PFSK-1 (cell line): Measurements from ENCODE around the gene CTU2.

Experiments
- FOXP2 ChIP-seq: optimal IDR thresholded peaks from 2 replicates; pipeline ENCODE3; 2011; ENCODE audit warnings: borderline replicate concordance, control low read depth, inconsistent platforms; ENCODE audit not compliant: insufficient read depth; ENCODE audit errors: extremely low read length, extremely low read depth
- POLR2AphosphoS5 ChIP-seq: IDR thresholded peaks from 2 replicates; pipeline ENCODE4 v1.6.1; 2012; ENCODE audit warnings: low read depth, mild to moderate bottlenecking, control low read depth, low read length, moderate library complexity
- REST ChIP-seq, 2 experiments: IDR thresholded peaks; 2 replicates each; pipeline versions ENCODE4 v1.6.1 to v1.8.0; 2011 to 2012; ENCODE audit warnings: low read depth in 2 of 2, low read length in 2 of 2, control low read depth in 1 of 2, inconsistent platforms in 1 of 2, mild to moderate bottlenecking in 1 of 2, moderate library complexity in 1 of 2; ENCODE audit not compliant: insufficient read depth in 1 of 2
- SIN3A ChIP-seq: IDR thresholded peaks from 2 replicates; pipeline ENCODE4 v1.6.1; 2012; ENCODE audit warnings: mild to moderate bottlenecking, low read length, moderate library complexity, borderline replicate concordance; ENCODE audit not compliant: insufficient read depth
- TAF1 ChIP-seq: IDR thresholded peaks from 2 replicates; pipeline ENCODE4 v1.6.1; 2012; ENCODE audit warnings: low read length, control low read depth, borderline replicate concordance; ENCODE audit not compliant: insufficient read depth

The CTU2 gene

GRCh38 chr16:88687676-88688012 is 18.7 kb upstream of the CTU2 start:
- no peak for TF ChIP-seq FOXP2
- no peak for TF ChIP-seq POLR2AphosphoS5
- TF ChIP-seq TAF1 = no peak

GRCh38 chr16:88688013-88688778 is 18.1 kb upstream of the CTU2 start:
- TF ChIP-seq FOXP2 (no peak), REST (IDR thresholded peaks at IDR 0.05; ENCODE audit: insufficient read depth in 1 of 2, low read depth in 2 of 2, low read length in 2 of 2) (no peak), POLR2AphosphoS5 (no peak), TAF1 (no peak), SIN3A (no peak)

- TF ChIP-seq SIN3A = no peak
- TF ChIP-seq FOXP2 = no peak
- TF ChIP-seq REST (IDR thresholded peaks at IDR 0.05; ENCODE audit: insufficient read depth in 1 of 2, low read depth in 2 of 2, low read length in 2 of 2) = no peak
Measured at GRCh38 chr16:88690341-88691128, 15.8 kb upstream of the CTU2 start.

- TF ChIP-seq TAF1 = no peak
Measured at GRCh38 chr16:88691129-88691813, 15.0 kb upstream of the CTU2 start.

- no peak for TF ChIP-seq REST (IDR thresholded peaks at IDR 0.05; ENCODE audit: insufficient read depth in 1 of 2, low read depth in 2 of 2, low read length in 2 of 2)
- TF ChIP-seq FOXP2 = no peak
- no peak for TF ChIP-seq POLR2AphosphoS5
- TF ChIP-seq TAF1 = no peak
- no peak for TF ChIP-seq SIN3A
Measured at GRCh38 chr16:88691924-88692560, 14.3 kb upstream of the CTU2 start.

GRCh38 chr16:88692861-88693260 is 13.4 kb upstream of the CTU2 start:
- TF ChIP-seq POLR2AphosphoS5 (no peak), SIN3A (no peak), FOXP2 (no peak), TAF1 (no peak), REST (IDR thresholded peaks at IDR 0.05; ENCODE audit: insufficient read depth in 1 of 2, low read depth in 2 of 2, low read length in 2 of 2) (no peak)
